OCI-LY3 (cell line): ENCODE results near the gene PTBP3.
"Not testable (repeated sequence)": the region's sequence is repeated elsewhere in the genome, so short reads cannot be mapped to it uniquely, and the experiment has no call there.

Source experiments
- H2AFZ ChIP-seq: fragments of 200-600, 300-600 bp; shearing (Covaris generic); 2 replicates; pipeline ENCODE4 v1.6.0; 2014; ENCODE audit warnings: antibody characterized with exemption, low read depth, low read length
- H3K27ac ChIP-seq: fragments of 200-600, 300-600 bp; sonication (generic); 2 replicates; pipeline ENCODE4 v1.5.1; 2014; ENCODE audit warnings: mild to moderate bottlenecking, low read length, moderate library complexity, mixed read lengths
- H3K27me3 ChIP-seq: fragments of 200-600, 300-600 bp; sonication (generic); 2 replicates; pipeline ENCODE4 v1.6.1; 2014; ENCODE audit warnings: low read depth, low read length, mixed read lengths
- H3K36me3 ChIP-seq: fragments of 200-600, 300-600 bp; sonication (generic); replicated peaks from 2 replicates; pipeline ENCODE3; 2014; ENCODE audit warnings: low read depth, low read length, mixed read lengths
- H3K4me1 ChIP-seq: fragments of 300-600, 200-600 bp; sonication (generic); 2 replicates; pipeline ENCODE4 v1.6.1; 2014; ENCODE audit warnings: low read length, mixed read lengths
- H3K4me2 ChIP-seq: fragments of 200-600, 300-600 bp; sonication (generic); 2 replicates; pipeline ENCODE4 v1.6.1; 2014; ENCODE audit warnings: low read length, mixed read lengths
- H3K4me3 ChIP-seq: fragments of 300-600, 200-600 bp; sonication (generic); 2 replicates; pipeline ENCODE4 v1.5.1; 2014; ENCODE audit warnings: antibody characterized with exemption, mild to moderate bottlenecking, low read length, moderate library complexity
- H3K79me2 ChIP-seq: fragments of 300-600, 200-600 bp; shearing (Covaris generic); 2 replicates; pipeline ENCODE4 v1.6.1; 2014; ENCODE audit warnings: mild to moderate bottlenecking, low read length, mixed read lengths
- H3K9ac ChIP-seq: fragments of 300-600, 200-600 bp; shearing (Covaris generic); 2 replicates; pipeline ENCODE4 v1.6.0; 2014; ENCODE audit warnings: mild to moderate bottlenecking, low read length, moderate library complexity
- H3K9me3 ChIP-seq: fragments of 200-600, 300-600 bp; shearing (Covaris generic); 2 replicates; pipeline ENCODE4 v1.6.1; 2014; ENCODE audit warnings: low read length, mixed read lengths; ENCODE audit not compliant: insufficient read depth
- H4K20me1 ChIP-seq: fragments of 200-600, 300-600 bp; sonication (generic); 2 replicates; pipeline ENCODE4 v1.6.1; 2016; ENCODE audit warnings: low read length, mixed read lengths; ENCODE audit not compliant: insufficient read depth
- EZH2phosphoT487 ChIP-seq: fragments of 200-600 bp; shearing (Covaris generic); IDR thresholded peaks from 2 replicates; pipeline ENCODE4 v1.6.1; 2018; ENCODE audit warnings: antibody characterized with exemption, mixed run types, low read depth
- TF ChIP-seq, protein P1 (sequence below): fragments of 200-600, 300-600 bp; sonication (generic); IDR thresholded peaks from 2 replicates; pipeline ENCODE4 v1.5.1; 2014; ENCODE audit warnings: antibody characterized with exemption, low read length, low read depth

The PTBP3 gene

GRCh38 chr9:112273876-112274275 lies 59.5 kb downstream of the PTBP3 start:
- Histone ChIP-seq H3K27ac (no peak overlapping the region), H3K9me3 (no peaks in the 10 kb centered on the region), H2AFZ (no peak overlapping the region), H3K9ac (no peak overlapping the region), H3K4me3 (no peak overlapping the region), H3K4me1 (peaks cover 6% of the 10 kb centered on the region), H3K4me2 (no peak overlapping the region), H3K27me3 (no peaks in the 10 kb centered on the region), H3K36me3 (no peaks in the 10 kb centered on the region), H4K20me1 (0 out of 2 replicates have a peak, but pooled peaks cover 4% of the 10 kb centered on the region), H3K79me2 (no peaks in the 10 kb centered on the region)
- no peak for TF ChIP-seq EZH2phosphoT487
- TF ChIP-seq, protein P1, sequence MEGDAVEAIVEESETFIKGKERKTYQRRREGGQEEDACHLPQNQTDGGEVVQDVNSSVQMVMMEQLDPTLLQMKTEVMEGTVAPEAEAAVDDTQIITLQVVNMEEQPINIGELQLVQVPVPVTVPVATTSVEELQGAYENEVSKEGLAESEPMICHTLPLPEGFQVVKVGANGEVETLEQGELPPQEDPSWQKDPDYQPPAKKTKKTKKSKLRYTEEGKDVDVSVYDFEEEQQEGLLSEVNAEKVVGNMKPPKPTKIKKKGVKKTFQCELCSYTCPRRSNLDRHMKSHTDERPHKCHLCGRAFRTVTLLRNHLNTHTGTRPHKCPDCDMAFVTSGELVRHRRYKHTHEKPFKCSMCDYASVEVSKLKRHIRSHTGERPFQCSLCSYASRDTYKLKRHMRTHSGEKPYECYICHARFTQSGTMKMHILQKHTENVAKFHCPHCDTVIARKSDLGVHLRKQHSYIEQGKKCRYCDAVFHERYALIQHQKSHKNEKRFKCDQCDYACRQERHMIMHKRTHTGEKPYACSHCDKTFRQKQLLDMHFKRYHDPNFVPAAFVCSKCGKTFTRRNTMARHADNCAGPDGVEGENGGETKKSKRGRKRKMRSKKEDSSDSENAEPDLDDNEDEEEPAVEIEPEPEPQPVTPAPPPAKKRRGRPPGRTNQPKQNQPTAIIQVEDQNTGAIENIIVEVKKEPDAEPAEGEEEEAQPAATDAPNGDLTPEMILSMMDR = no peak

DNA sequence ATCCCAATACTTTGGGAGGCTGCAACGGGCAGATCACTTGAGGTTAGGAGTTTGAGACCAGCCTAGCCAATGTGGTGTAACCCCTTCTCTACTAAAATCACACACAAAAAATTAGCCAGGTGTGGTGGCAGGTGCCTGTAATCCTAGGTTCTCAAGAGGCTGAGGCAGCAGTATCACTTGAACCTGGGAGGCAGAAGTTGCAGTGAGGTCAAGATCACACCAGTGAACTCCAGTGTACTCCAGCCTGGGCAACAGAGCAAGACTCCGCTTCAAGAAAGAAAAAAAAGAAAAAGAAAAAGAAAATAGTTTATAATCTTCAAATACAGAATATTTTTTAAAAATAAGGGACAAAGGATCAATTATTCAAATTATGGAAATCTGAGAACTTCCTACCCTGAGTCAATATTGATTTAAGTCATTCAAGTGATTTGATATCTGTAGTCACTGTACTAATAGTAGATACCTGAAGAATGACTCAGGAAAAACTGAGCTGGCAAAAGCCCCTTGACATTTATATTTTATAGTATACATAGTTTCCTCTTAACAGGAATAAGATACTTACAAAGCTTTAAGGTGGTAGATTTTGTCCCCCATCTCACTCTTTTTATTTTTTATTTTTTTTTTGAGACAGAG lies 61.8 kb downstream of the PTBP3 start:
- H3K4me2 ChIP-seq = no peak overlapping the region
- TF ChIP-seq, protein P1 = no peak
- no peak for TF ChIP-seq EZH2phosphoT487

DNA sequence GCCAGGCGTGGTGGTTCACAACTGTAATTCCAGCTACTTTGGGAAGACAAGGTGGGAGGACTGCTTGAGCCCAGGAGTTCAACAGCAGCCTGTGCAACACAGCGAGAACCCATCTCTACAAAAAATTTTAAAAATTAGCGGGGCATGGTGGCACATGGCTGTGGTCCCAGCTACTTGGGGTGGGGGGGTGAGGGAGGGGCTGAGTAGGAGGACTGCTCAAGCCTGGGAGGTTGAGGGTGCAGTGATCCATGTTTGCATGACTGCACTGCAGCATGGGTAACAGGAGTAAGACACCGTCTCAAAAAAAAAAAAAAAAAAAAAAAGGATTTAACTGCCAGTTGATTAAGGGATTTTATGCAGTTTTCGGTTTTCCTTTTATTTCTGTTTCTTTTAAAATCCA lies 65.0 kb downstream of the PTBP3 start:
- no peaks in the 10 kb centered on the region for H3K27me3 ChIP-seq
- TF ChIP-seq EZH2phosphoT487 = no peak
- TF ChIP-seq, protein P1 = no peak
- H3K27ac ChIP-seq = no peak overlapping the region
- H3K4me2 ChIP-seq = peak overlapping the region; percentile 49; the same call in 1 of the 2 replicates
- no peak overlapping the region for H3K4me3 ChIP-seq
- peaks cover 11% of the 10 kb centered on the region for H3K4me1 ChIP-seq
- H3K9me3 ChIP-seq = no peaks in the 10 kb centered on the region
- H3K79me2 ChIP-seq = no peaks in the 10 kb centered on the region
- H3K9ac ChIP-seq = no peak overlapping the region
- H4K20me1 ChIP-seq = no peaks in the 10 kb centered on the region
- no peak overlapping the region for H2AFZ ChIP-seq
- peaks cover 12% of the 10 kb centered on the region for H3K36me3 ChIP-seq

More for the DNA sequence above, 61.8 kb downstream of the PTBP3 start:
- no peaks in the 10 kb centered on the region for H3K9me3 ChIP-seq
- peaks cover 17% of the 10 kb centered on the region for H3K4me1 ChIP-seq
- H3K27ac ChIP-seq = no peak overlapping the region
- H3K36me3 ChIP-seq = peaks cover 3% of the 10 kb centered on the region
- H2AFZ ChIP-seq = no peak overlapping the region
- H3K79me2 ChIP-seq = no peaks in the 10 kb centered on the region
- H3K9ac ChIP-seq = no peak overlapping the region
- no peaks in the 10 kb centered on the region for H3K27me3 ChIP-seq
- 0 out of 2 replicates have a peak, but pooled peaks cover 4% of the 10 kb centered on the region for H4K20me1 ChIP-seq
- H3K4me3 ChIP-seq = no peak overlapping the region

GRCh38 chr9:112267086-112267485 lies 66.3 kb downstream of the PTBP3 start:
- not testable (repeated sequence) for H4K20me1 ChIP-seq, H3K27ac ChIP-seq, H3K27me3 ChIP-seq, H3K79me2 ChIP-seq, H3K4me3 ChIP-seq, H3K4me2 ChIP-seq, H3K9ac ChIP-seq, H3K9me3 ChIP-seq, H2AFZ ChIP-seq
- peaks cover 11% of the 10 kb centered on the region for H3K4me1 ChIP-seq
- peaks cover 12% of the 10 kb centered on the region for H3K36me3 ChIP-seq
